ENCODE measurements around the gene SUN3. TPM values are rescaled to one million over a fixed set of nuclear protein-coding genes. Genes with fewer than 3 reads are reported as not detected.

Gene SUN3
- total RNA-seq, 1 donor from 2014 or later, result not detected

- POLR2A ChIA-PET, result no interaction called here
- H3K4me1 Mint-ChIP-seq, result peaks cover 3% of the 10 kb centered on the region
Observed at GRCh38 chr7:48016641-48017040, 12.3 kb downstream of the SUN3 start.

GRCh38 chr7:48011951-48012350, 17.0 kb downstream of the SUN3 start:
- Mint-ChIP-seq H3K4me3 (no peak overlapping the region), H3K27ac (no peak overlapping the region), H3K9me3 (peaks cover 2% of the 10 kb centered on the region), H3K27me3 (peaks cover 11% of the 10 kb centered on the region), H3K4me1 (peaks cover 9% of the 10 kb centered on the region), H3K36me3 (ENCODE audit: low read depth) (no peaks in the 10 kb centered on the region)
- no peak for ATAC-seq (ENCODE audit: low read depth)
- intact Hi-C loops (cut with micrococcal nuclease), result no loop called here
- ChIA-PET POLR2A (interaction anchor here (1.3 kb wide), 1 partner anchor 11 kb away, joined by 3 read pairs; no protein-coding TSS in a partner anchor), CTCF (no interaction called here)
- no peak for TF ChIP-seq CTCF (IDR thresholded peaks at IDR 0.05)
- DNase-seq, result no peak

More at GRCh38 chr7:48016641-48017040, 12.3 kb downstream of the SUN3 start:
- Mint-ChIP-seq H3K36me3 (ENCODE audit: low read depth) (no peaks in the 10 kb centered on the region), H3K9me3 (peaks cover 16% of the 10 kb centered on the region), H3K27me3 (peaks cover 37% of the 10 kb centered on the region), H3K4me3 (no peak overlapping the region), H3K27ac (no peak overlapping the region)
- no peak for TF ChIP-seq CTCF (IDR thresholded peaks at IDR 0.05)
- no peak for DNase-seq
- CTCF ChIA-PET, result no interaction called here
- ATAC-seq (ENCODE audit: low read depth), result no peak
- intact Hi-C loops (cut with micrococcal nuclease), result no loop called here

GRCh38 chr7:48011323-48011722, 17.6 kb downstream of the SUN3 start:
- intact Hi-C loops (cut with micrococcal nuclease), result no loop called here
- no peak overlapping the region for H3K4me3 Mint-ChIP-seq
- ChIA-PET CTCF (no interaction called here), POLR2A (no interaction called here)
- H3K9me3 Mint-ChIP-seq, result peaks cover 2% of the 10 kb centered on the region
- H3K27me3 Mint-ChIP-seq, result peaks cover 6% of the 10 kb centered on the region
- H3K27ac Mint-ChIP-seq, result no peak overlapping the region
- no peaks in the 10 kb centered on the region for H3K36me3 Mint-ChIP-seq (ENCODE audit: low read depth)
- no peak for TF ChIP-seq CTCF (IDR thresholded peaks at IDR 0.05)
- ATAC-seq (ENCODE audit: low read depth), result no peak
- peaks cover 9% of the 10 kb centered on the region for H3K4me1 Mint-ChIP-seq
- DNase-seq, result no peak

GRCh38 chr7:48009954-48010353, 19.0 kb downstream of the SUN3 start:
- intact Hi-C loops (cut with micrococcal nuclease), result no loop called here
- DNase-seq (no peak), ATAC-seq (ENCODE audit: low read depth) (no peak)
- Mint-ChIP-seq H3K36me3 (ENCODE audit: low read depth) (no peaks in the 10 kb centered on the region), H3K9me3 (peaks cover 2% of the 10 kb centered on the region), H3K4me1 (peaks cover 9% of the 10 kb centered on the region), H3K27me3 (peaks cover 2% of the 10 kb centered on the region), H3K4me3 (no peak overlapping the region), H3K27ac (no peak overlapping the region)
- CTCF ChIA-PET, result no interaction called here
- TF ChIP-seq CTCF (IDR thresholded peaks at IDR 0.05), result no peak
- POLR2A ChIA-PET, result no interaction called here

- ChIA-PET CTCF (no interaction called here), POLR2A (no interaction called here)
Observed at GRCh38 chr7:48009257-48009656, 19.6 kb downstream of the SUN3 start.

More at GRCh38 chr7:48009257-48009656, 19.6 kb downstream of the SUN3 start:
- no peaks in the 10 kb centered on the region for H3K36me3 Mint-ChIP-seq (ENCODE audit: low read depth)
- H3K27me3 Mint-ChIP-seq, result no peaks in the 10 kb centered on the region
- no peak for ATAC-seq (ENCODE audit: low read depth)
- H3K4me3 Mint-ChIP-seq, result no peak overlapping the region
- intact Hi-C loops (cut with micrococcal nuclease), result no loop called here
- no peak overlapping the region for H3K27ac Mint-ChIP-seq
- H3K9me3 Mint-ChIP-seq, result peaks cover 2% of the 10 kb centered on the region
- no peak for DNase-seq
- TF ChIP-seq CTCF (IDR thresholded peaks at IDR 0.05), result no peak
- H3K4me1 Mint-ChIP-seq, result peaks cover 14% of the 10 kb centered on the region

Measured in activated B cell treated with CpG ODN at 0.5 μM for 24 hours (primary cell).